Stimulated activated CD4-positive, alpha-beta T cell treated with anti-CD3 and anti-CD28 coated beads, Interleukin-1b, Interleukin-23, amount 100 ng/mL, for 1 hour (primary cell): ENCODE results near the gene MORF4L1.
A peak's percentile ranks its signal among the peaks of the same experiment; 100 is the strongest.
"Not testable (repeated sequence)": the region's sequence is repeated elsewhere in the genome, so short reads cannot be mapped to it uniquely, and the experiment has no call there.

Source experiments
- DNase-seq, 2 donors: peaks; one replicate each; pipeline ENCODE4 v3.0.0-alpha.2; 2020; ENCODE audit warnings: low read depth in 2 of 2

MORF4L1 gene

DNA sequence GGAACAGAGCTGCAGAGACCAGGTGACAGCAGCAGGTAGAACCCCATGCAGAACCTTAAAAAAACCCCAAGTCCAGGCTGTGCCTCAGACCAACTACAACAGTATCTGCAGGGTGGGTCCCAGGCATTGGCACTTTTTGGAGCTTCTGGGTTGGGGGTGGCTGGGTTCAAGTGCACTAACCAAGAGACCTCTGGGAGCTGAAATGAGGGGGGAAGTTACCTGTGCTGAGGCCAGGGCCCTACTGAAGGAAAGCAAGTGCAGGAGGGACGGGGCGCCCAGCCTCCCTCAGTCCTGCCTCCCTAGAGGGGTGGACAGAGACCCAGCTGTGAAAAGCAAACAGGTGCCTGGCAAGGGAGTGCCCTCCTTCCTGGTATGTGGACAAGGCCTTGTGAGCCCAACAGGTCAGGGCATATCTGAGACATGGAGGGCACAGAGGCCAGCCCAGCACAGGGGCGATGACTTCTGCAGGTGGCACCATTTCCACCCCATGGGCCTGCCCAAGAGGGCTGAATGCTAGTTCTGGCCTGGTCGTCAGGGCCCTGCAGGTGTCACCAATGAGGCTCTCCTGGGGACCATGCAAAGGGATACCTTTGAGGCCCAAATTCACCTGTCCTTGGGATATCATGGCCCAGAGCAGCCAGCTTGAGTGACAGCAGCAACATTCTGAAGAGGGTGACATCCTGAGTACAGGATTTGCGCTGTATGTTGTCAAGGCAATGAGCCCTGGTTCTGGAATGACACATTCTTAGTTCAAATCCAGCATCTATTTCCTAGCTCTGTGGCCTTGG is 53.5 kb downstream of the MORF4L1 start:
- DNase-seq, result no peak

DNA sequence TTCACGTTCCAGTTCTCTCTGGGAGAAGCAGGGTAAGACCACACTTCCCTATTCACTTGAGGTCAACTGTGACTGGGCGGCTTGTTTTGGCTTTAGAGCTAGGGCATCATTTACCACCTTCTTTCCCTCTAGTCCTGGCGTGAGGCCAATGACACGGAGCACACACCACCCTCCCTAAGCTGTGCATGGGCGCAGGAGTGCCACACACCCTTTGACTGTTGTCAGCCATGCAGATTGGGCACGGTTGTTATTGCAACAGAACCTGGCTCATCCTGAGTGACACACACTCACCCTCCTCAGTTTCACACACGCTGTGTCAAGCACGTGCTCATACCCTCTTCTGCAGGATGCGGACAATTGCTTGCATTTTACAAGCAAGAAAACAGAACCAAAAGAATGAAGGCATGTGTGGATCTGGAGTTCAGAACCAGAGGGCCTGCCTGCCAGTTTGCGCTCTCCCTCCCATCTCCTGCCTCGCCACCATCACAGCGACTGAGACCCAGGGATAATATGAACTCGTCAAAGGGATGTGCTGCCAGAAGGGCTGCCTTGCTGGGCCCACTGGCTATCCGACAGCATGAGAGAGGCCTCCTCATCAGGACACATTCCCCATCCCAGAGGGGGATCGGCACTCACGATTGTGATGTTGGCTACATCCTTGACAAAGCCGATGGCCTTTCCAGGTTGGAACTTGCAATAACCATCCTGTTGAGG is 54.5 kb downstream of the MORF4L1 start:
- no peak for DNase-seq

DNA sequence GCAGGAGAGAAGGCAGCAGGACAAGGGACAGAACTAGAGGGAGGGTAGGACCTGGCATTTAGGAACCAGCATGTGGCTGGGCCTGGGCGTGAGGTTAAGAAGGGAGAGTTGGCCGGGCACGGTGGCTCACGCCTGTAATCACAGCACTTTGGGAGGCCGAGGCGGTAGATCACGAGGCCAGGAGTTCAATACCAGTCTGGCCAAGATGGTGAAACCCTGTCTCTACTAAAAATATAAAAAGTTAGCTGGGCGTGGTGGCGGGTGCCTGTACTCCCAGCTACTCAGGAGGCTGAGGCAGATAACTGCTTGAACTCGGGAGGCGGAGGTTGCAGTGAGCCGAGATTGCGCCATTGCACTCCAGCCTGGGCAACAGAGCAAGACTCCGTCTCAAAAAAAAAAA is 55.5 kb downstream of the MORF4L1 start:
- DNase-seq, result not testable (repeated sequence)

DNA sequence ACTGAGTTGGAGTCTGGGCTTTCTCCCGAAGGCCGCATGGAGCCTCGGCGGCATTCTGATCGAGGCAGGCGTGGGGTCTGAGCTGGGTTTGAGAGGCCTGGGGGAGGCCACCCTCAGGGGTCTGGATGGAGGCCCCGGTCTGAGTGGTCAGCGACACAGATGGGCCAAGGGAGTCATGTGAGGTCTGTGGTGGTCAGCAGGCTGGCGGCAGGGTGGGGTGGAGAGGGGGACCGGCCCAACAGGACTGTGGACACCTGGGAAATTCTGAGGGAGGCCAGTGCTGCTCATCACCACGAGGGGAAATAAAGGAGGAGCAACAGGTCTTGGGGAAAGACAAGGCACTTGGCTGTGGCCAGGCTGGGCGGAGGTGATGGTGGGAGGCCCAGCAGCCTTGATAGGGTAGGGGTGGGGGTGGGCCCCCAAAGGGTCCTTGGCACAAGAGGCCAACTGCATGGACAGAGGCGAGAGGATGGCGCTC is 56.0 kb downstream of the MORF4L1 start:
- DNase-seq, result no peak

DNA sequence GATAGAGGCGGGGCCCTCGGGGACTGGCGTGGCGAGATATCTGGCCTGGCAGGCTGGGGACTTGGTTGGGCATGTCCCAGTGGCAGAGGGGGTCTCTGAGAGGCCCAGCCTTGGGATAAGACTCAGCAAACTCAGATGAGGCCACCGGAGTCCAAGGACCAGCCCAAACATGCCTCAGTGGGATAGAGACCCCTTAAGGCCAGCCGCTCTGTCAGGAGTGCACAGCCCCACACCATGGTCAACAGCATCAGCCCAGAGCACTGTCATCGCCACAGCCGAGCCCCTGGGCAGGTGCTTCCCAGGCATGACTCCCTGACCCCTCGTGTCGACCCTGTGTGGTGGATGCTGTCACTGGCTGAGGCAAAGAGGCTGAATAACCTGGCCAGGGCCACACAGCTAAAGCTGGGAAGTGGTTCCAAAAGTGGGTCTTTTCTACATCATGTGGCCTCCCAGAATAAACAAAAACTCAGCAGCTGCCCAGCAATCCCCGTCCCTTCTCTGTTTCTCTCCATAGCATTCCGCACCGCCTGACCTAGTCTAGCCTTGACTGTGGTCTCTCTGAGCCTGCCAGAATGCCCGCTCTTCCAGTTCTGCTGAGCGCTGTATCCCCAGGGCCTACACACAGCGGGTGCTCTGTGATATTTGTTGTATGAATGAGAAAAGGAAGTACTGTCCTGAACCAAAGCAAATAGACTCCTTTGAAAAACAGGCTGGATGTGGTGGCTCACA is 57.0 kb downstream of the MORF4L1 start:
- no peak for DNase-seq

DNA sequence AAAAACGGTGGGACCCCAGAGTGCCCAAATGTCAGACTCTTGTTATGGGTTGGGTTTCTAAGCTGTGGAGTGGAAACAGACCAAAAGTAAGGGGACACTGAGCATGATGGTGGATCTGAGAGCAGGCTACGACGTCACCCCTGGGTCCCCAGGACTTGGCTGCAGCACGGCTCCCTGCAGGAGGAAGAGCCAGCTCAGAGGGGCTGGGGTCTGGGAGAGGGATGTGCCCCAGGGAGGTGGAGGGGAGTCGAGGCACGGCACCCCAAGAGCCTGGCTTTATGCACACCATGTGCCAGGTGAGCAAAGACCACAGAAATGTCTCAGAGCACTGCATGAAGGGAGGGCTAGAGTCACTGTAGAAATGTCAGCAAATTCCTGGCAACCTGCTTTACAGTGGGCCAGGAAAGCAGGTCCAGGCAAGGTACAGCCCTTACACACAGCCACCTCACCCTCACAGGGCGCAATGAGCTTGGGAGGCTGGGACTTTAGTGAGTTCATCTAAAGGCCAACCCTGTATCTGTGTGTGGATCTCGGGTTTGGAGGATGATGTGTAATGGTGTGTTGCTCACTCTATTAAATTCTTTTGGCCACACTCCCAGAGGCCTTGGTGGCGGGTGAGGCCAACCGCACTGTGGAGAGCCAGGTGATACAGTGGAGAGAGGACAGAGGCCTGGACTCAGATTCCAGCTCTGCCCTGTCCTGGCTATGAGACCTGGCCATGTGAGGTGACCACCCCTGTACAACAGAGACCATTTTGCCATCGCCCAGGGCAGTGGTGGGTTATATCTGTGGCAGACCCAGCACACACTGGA is 58.1 kb downstream of the MORF4L1 start:
- no peak for DNase-seq

DNA sequence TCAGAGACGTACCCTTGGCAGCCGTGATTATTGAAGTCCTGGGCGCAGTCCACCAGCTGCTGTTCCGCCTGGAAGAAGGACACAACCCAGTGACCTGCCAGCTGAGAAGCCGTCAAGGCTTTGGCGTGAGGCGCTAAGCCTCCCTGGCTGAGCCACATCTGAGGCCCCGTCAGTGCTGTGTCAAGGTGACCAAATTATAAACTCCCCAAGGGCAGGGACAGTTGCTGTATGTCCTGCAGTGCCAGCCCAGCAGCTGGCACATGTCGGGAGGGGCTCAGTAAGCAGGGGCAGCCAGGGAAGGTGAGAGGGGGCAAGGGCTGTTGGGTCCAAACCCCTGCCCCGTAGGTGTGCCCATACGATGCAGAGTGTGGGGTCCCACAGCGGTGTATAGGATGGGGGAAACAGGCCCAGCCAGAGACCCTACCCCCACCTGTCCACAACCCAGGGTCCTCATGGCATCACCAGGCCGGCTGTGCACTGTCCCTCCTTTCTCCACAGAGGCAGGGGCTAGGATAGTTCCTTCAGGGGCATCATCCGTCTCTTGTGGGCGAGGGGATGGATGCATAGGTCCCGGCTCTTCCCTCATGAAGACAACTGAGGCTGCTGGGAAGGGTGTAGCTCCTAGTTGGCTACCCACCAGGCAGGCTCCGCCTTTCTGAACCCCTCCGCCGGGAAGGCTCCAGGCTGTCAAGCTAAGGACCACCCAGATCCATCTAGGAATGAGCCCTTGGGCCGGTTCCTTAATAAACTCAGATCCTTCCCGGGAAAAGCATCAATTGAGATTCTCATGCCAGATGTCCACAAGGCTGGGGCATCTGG is 59.0 kb downstream of the MORF4L1 start:
- no peak for DNase-seq

DNA sequence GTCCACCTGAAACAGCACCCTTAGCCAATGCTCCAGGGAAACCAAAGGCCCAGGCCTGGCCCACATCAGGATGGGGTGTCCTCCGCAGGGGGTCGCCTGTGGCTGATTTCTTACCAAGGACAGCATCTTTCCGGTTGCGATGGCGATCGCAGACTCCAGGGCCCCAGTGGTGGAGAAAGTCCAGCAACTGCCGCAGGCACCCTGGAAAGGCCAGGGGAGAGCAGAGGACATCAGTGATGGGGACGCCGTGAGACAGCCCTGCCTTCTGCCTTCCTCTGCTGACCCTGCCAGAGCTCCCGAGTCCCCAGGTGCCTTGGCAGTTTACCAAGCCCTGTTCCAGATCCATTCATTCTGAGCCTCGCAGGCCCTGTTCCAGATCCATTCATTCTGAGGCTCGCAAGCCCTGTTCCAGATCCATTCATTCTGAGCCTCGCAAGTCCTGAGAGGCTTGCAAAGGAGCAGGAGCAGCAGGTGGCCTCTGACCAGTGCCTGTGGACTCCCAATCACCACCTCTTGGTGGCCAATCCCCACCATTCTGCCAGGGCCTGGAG is 59.6 kb downstream of the MORF4L1 start:
- no peak for DNase-seq

DNA sequence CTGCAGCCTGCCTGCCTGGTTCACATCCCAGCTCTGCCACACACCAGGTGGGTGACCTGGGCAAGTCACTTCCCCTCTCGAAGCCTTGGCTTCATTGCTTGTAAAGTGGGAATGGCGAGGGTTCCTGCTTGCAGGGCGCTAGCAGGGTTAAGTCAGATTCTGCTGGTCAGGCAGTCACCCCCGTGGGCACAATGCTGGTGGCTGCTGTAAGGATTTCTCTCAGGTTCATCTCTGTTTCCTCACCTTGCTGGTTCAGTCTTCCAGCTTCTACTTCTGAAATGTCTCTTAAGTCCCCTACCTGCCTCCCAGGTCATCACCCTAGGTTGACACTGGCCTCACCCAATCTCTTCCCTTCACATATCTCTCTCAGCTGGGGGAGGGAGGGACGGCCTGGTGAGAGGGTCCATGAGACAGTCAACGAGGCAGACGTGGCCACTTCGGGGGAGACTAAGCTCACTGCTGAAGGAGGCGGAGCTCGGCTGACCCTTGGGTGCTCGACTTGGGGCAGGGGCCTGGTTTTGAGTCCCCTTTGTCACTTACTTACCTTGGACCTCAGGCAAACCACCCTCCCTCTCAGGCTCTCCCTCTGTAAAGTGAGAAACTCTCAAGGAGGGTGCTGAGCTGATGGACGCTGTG is 60.6 kb downstream of the MORF4L1 start:
- no peak for DNase-seq

DNA sequence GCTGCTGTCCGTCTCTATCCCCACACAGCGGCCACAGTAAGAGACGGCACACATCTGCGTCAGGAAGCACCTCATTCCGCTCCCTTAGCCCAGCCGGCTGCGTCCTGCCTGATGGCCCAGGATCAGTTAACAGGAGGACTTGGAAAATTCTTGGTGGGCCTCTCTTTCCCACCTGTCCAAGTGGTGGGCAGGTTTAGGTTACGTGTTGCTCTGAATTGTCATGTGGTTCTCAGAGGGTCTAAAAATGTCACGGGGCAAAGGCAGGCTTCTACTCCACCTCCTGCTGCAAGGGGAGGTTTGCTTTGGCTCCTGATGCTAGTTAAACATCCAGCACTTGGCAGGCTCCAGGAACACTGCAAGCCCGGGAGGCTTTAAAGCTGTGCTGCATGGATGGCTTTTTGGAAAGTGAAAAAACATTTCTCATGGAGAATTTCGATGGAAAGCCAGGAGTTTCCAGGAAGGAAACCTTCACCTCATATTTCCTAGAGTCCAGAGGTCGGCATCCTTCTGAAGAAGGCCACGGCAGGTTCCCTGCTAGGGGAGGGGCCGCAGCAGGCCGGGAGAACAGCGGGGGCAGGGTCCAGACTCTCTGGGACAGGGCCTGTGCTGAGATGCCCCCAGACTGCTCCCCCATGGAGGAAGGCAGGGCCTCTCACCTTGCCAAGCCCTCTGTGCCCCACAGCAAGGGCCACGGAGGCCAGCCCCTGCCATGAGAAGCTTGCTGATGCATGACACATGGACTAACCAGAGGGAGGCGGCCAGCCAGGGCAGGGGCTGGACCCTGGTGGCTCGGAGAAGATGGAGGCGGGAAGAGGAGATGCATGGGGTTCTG is 61.3 kb downstream of the MORF4L1 start:
- no peak for DNase-seq

DNA sequence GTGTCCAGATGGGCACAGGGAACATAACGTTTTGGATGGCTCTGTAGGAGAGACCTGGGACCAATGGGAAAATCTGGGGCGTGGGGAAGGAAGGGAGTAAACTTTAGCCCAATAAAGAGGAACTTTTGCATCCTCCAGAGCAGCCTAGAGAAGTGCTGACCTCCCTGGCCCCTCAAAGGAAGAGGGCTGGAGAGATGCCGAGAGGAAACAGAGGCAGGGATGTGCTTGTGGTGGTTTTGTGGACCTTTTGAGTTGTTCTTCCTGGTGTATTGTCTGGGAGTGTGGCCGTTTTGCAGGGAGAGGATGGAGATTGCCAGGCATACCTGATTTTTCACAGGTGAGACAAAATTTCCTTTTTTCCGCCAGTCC is 61.9 kb downstream of the MORF4L1 start:
- DNase-seq, result no peak

DNA sequence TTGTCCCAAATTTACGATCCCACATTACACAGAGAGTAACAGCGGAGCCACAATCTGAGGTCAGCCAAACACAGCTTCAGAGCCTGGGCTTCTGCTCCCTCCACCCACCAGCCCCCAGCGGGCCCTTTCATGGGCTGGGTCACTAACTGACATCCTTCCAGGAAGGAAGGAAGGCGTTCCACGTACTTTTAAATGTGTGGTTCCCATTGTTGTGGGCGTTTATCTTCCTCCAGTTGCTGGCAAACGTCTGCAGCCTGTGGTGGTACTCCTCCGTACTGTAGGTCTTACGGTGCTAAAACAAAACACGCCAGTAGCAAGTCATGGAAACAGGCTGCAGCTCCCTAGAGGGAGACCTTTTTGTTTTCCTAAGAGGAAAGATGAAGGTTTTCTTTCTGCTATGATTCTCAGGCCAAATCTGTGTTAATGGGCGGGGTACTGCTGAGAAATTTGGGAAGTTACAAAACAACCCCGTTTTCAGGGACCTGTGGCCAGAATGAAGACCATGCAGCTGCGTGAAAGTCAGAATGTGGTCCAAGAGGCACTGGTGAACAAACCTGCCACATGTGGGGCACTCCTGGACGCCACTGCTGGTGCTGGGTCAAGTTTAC is 64.5 kb downstream of the MORF4L1 start:
- DNase-seq, result no peak

DNA sequence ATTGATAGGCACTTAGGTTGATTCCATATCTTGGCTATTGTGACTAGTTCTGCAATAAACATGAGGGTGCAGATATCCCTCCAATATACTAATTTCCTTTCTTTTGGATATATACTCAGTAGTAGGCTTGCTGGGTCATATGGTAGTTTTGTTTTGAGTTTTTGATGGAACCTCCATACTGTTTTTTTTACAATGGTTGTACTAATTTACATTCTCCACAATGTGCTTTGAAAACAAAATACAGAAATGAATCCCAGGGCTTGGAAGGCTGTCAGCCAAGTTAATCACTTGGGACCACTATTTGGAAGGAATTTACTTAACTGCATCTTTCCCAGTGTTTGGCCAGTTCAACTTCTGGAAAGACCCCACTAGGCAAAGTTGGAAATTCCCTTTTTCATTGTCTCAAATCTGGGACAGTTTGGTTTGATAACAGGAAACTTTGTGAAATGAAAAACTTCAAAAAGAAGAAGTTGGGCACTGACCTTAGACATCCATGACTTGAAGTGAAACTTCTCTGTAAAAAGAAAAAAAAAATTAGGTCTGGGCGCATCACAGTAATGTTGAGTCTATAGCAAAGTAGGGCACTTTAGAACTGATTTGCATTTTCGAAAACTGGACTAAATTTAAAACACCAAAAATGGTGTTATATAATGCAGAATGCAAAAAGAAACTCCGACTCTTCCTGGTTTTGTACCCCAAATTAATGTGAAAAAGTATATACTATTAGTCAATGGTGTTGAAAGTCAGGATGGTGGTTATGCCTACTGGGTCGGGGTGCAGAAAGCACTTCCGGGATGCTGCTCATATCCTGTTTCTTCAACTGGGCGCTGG is 66.2 kb downstream of the MORF4L1 start:
- DNase-seq, result no peak

DNA sequence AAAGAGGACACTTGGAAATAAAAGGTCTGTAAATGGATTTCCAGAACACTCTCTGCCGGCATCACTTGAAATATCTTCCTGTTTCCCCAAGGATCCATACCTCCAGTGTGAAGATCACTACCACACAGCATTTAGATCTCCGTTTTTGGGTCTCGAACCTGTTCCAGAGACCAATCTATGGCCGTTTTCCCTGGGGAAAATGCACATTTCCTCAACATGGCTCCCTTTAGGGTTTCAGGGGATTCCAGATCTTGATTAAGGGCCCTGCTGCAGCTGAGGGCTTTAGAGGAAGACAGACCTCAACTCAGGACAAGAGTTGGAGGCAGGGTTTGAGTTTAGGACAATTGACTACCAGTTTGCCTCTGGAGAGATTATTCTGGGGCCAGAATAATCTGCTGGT is 70.1 kb downstream of the MORF4L1 start:
- DNase-seq, result no peak

DNA sequence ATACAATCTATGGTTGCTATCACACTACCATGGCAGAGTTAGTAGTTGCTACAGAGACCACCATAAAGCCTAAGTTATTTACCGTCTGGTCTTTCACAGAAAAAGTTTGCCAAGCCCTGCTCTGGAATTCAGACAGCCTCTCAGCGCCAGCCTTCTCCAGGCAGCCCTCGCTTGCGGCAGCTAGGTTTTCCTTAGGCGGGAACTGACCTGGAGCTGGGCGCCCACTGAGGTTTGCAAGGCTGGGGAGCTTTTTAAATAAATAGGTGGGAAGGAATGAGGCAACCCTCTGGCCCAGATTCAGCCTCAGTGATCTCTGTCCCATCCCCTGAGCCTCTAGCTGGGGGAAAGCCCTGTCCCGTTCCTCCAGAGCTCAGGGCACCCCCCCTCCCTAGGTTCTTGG is 71.0 kb downstream of the MORF4L1 start:
- DNase-seq, result no peak

DNA sequence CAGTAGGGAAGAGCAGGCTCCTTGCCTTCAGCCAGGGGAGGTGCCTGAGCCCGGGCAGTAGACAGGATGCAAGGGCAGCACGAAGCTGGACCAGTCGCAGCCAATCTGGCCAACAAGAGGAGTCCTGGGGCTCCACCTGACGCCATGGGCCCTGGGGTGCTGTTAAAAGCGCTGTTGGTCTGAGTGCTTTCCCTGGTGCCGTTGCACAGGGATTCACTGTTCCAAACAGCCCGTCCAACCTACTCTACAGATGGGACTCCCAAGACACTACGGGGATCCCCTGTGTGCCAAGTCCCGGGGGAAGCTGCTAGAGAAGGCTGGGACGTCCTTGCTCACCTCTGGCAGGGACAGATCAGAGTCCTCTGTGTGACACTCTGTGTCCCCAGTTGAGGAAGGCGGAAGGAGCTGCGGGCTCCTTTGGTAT is 71.5 kb downstream of the MORF4L1 start:
- DNase-seq, result no peak

DNA sequence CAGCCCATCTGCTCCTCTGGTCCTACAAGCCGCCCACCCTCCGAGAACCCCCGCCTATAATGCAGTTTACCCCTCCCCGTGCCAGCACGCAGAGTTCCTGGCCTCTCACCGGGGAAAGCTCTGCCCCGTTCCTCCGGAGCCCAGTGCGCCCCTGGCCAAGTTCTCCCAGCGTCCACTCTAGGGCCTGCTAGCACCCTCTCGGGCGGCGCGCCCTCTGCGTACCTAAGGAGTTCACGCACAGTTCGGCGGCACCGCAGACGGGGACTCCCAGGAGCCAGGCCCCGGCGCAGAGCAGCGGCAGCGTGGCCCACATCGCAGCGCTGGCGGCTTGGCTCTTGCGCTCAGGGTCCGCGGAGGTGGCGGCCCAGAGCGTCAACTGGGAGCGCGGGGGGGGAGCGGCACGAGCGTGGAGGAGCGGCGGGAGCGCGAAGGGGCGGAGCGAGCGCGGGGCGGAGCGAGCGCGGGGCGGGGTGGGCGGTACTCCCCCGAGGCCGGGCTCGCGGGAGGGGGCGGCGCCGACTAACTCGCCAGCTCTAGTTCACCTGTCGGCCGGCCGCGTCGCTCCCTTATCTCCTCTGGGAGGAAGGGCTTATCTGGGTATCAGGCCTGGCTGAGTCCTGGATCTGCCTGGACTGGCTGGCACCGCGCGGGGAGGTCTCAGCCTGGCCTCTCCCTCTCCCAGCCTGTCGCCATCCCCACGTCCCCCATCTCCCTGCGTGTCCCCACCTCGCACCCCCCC is 72.1 kb downstream of the MORF4L1 start, which contains the start of gene CTSH:
CTSH (minus strand) TSS at position 378 of the 739 bp plus-strand sequence; CDS start at position 313, 65 bp downstream.
- DNase-seq, result peak; percentile 36 to 68
